ENCODE results near the gene SNX9.

The SNX9 gene

GRCh38 chr6:157981395-157982101 is 158.5 kb downstream of the SNX9 start, which contains the start of gene SYNJ2:
Gene SYNJ2, plus strand, starts transcription at chr6:157981863. Its CDS starts 99 bp downstream, at chr6:157981962.
- peaks cover 0 to 4% of the 10 kb centered on the region in 2 donors for H3K9me3 ChIP-seq (replicated peaks in 1 of 2; ENCODE audit: control insufficient read depth in 2 of 2, insufficient read depth in 1 of 2, low read depth in 1 of 2, low read length in 2 of 2)
- no peak within 1 kb of the TSS for H3K14ac ChIP-seq (ENCODE audit: low read length)
- peak within 1 kb of the TSS; percentile 82 for H3K9ac ChIP-seq (ENCODE audit: low read depth, low read length, poor library complexity)
- peak within 1 kb of the TSS; percentile 97 for H2AFZ ChIP-seq (ENCODE audit: low read length)
- H2AK5ac ChIP-seq (ENCODE audit: low read depth, low read length), result no peak within 1 kb of the TSS
- H2BK12ac ChIP-seq (ENCODE audit: low read length), result no peak within 1 kb of the TSS
- no peak within 1 kb of the TSS for H3K27ac ChIP-seq (replicated peaks; ENCODE audit: low read length)
- peak within 1 kb of the TSS; percentile 65 to 85 for H3K4me3 ChIP-seq (ENCODE audit: low read length in 2 of 2)
- peaks cover 0 to 6% (median 6%) of the 10 kb centered on the region in 3 experiments for H3K27me3 ChIP-seq (ENCODE audit: control insufficient read depth in 3 of 3, insufficient read depth in 3 of 3, low read depth in 1 of 3, low read length in 3 of 3)
- peak within 1 kb of the TSS; percentile 92 for H2BK5ac ChIP-seq (ENCODE audit: low read length)
- peak within 1 kb of the TSS; percentile 87 for H3K4me2 ChIP-seq (ENCODE audit: insufficient read depth, low read length, poor library complexity, severe bottlenecking)
- no peaks in the 10 kb centered on the region for H3K36me3 ChIP-seq (replicated peaks in 1 of 2; ENCODE audit: control insufficient read depth in 2 of 2, insufficient read depth in 2 of 2, low read length in 2 of 2)
- H3K18ac ChIP-seq (ENCODE audit: low read length), result peak within 1 kb of the TSS; percentile 98
- H3K4ac ChIP-seq (ENCODE audit: low read length), result no peak within 1 kb of the TSS
- no CpG with 5 or more reads among the region's 86 CpGs for whole genome bisulfite sequencing, 2 donors (ENCODE audit: extremely low coverage in 2 of 2, insufficient read length in 2 of 2, insufficient replicate concordance in 1 of 2)
- H4K91ac ChIP-seq (ENCODE audit: low read depth, low read length, poor library complexity), result no peak within 1 kb of the TSS
- peak; percentile 70 for DNase-seq (ENCODE audit: low spot score)
- peak within 1 kb of the TSS; percentile 85 for H2BK120ac ChIP-seq (ENCODE audit: low read depth, low read length)
- H4K8ac ChIP-seq (ENCODE audit: low read depth, low read length), result peak within 1 kb of the TSS; percentile 72
- H3K4me1 ChIP-seq (ENCODE audit: control insufficient read depth in 2 of 2, insufficient read depth in 1 of 2, low read depth in 1 of 2, low read length in 2 of 2), result peaks cover 4 to 12% of the 10 kb centered on the region in 2 donors
- peak within 1 kb of the TSS; percentile 9 for H3K23ac ChIP-seq (ENCODE audit: low read depth, low read length, poor library complexity)
- no peaks in the 10 kb centered on the region for H3K79me1 ChIP-seq (ENCODE audit: low read depth, low read length)
- H2BK15ac ChIP-seq (ENCODE audit: low read length), result peak within 1 kb of the TSS; percentile 70

GRCh38 chr6:157982102-157982562 is 159.1 kb downstream of the SNX9 start:
- Histone ChIP-seq H2BK120ac (ENCODE audit: low read depth, low read length) (peak overlapping the region; percentile 85), H3K79me1 (ENCODE audit: low read depth, low read length) (no peaks in the 10 kb centered on the region), H3K14ac (ENCODE audit: low read length) (no peak overlapping the region), H2AK5ac (ENCODE audit: low read depth, low read length) (no peak overlapping the region), H3K4ac (ENCODE audit: low read length) (no peak overlapping the region), H3K18ac (ENCODE audit: low read length) (peak overlapping the region; percentile 98), H3K23ac (ENCODE audit: low read depth, low read length, poor library complexity) (peak overlapping the region; percentile 9), H2BK15ac (ENCODE audit: low read length) (peak overlapping the region; percentile 41), H3K27me3 (ENCODE audit: control insufficient read depth in 3 of 3, insufficient read depth in 3 of 3, low read depth in 1 of 3, low read length in 3 of 3) (peaks cover 0 to 6% (median 3%) of the 10 kb centered on the region in 3 experiments), H3K4me1 (ENCODE audit: control insufficient read depth in 2 of 2, insufficient read depth in 1 of 2, low read depth in 1 of 2, low read length in 2 of 2) (peaks cover 4 to 12% of the 10 kb centered on the region in 2 donors), H3K27ac (replicated peaks; ENCODE audit: low read length) (no peak overlapping the region), H3K4me2 (ENCODE audit: insufficient read depth, low read length, poor library complexity, severe bottlenecking) (peak overlapping the region; percentile 87), H4K91ac (ENCODE audit: low read depth, low read length, poor library complexity) (no peak overlapping the region), H3K36me3 (replicated peaks in 1 of 2; ENCODE audit: control insufficient read depth in 2 of 2, insufficient read depth in 2 of 2, low read length in 2 of 2) (no peaks in the 10 kb centered on the region), H3K4me3 (ENCODE audit: low read length in 2 of 2) (peak overlapping the region; percentile 65 to 85), H2AFZ (ENCODE audit: low read length) (peak overlapping the region; percentile 97), H4K8ac (ENCODE audit: low read depth, low read length) (peak overlapping the region; percentile 72), H3K9me3 (replicated peaks in 1 of 2; ENCODE audit: control insufficient read depth in 2 of 2, insufficient read depth in 1 of 2, low read depth in 1 of 2, low read length in 2 of 2) (peaks cover 0 to 4% of the 10 kb centered on the region in 2 donors), H2BK5ac (ENCODE audit: low read length) (peak overlapping the region; percentile 92), H3K9ac (ENCODE audit: low read depth, low read length, poor library complexity) (peak overlapping the region; percentile 82), H2BK12ac (ENCODE audit: low read length) (no peak overlapping the region)
- peak; percentile 27 for DNase-seq (ENCODE audit: low spot score)
- no CpG with 5 or more reads among the region's 36 CpGs for WGBS, 2 donors (ENCODE audit: extremely low coverage in 2 of 2, insufficient read length in 2 of 2, insufficient replicate concordance in 1 of 2)

- H2BK12ac ChIP-seq (ENCODE audit: low read length), result no peak overlapping the region
- H2BK5ac ChIP-seq (ENCODE audit: low read length), result no peak overlapping the region
- peaks cover 4 to 12% of the 10 kb centered on the region in 2 donors for H3K4me1 ChIP-seq (ENCODE audit: control insufficient read depth in 2 of 2, insufficient read depth in 1 of 2, low read depth in 1 of 2, low read length in 2 of 2)
- H3K27me3 ChIP-seq (ENCODE audit: control insufficient read depth in 3 of 3, insufficient read depth in 3 of 3, low read depth in 1 of 3, low read length in 3 of 3), result peaks cover 0 to 6% (median 3%) of the 10 kb centered on the region in 3 experiments
- H3K14ac ChIP-seq (ENCODE audit: low read length), result no peak overlapping the region
- H2AK5ac ChIP-seq (ENCODE audit: low read depth, low read length), result no peak overlapping the region
- H3K36me3 ChIP-seq (replicated peaks in 1 of 2; ENCODE audit: control insufficient read depth in 2 of 2, insufficient read depth in 2 of 2, low read length in 2 of 2), result no peaks in the 10 kb centered on the region
- peaks cover 0 to 4% of the 10 kb centered on the region in 2 donors for H3K9me3 ChIP-seq (replicated peaks in 1 of 2; ENCODE audit: control insufficient read depth in 2 of 2, insufficient read depth in 1 of 2, low read depth in 1 of 2, low read length in 2 of 2)
- H3K27ac ChIP-seq (replicated peaks; ENCODE audit: low read length), result no peak overlapping the region
- no peak for DNase-seq (ENCODE audit: low spot score)
- H4K91ac ChIP-seq (ENCODE audit: low read depth, low read length, poor library complexity), result no peak overlapping the region
- H4K8ac ChIP-seq (ENCODE audit: low read depth, low read length), result no peak overlapping the region
- H3K9ac ChIP-seq (ENCODE audit: low read depth, low read length, poor library complexity), result no peak overlapping the region
- peak overlapping the region; percentile 97 for H2AFZ ChIP-seq (ENCODE audit: low read length)
- no peak overlapping the region for H3K4ac ChIP-seq (ENCODE audit: low read length)
- H3K4me2 ChIP-seq (ENCODE audit: insufficient read depth, low read length, poor library complexity, severe bottlenecking), result peak overlapping the region; percentile 87
- H3K79me1 ChIP-seq (ENCODE audit: low read depth, low read length), result no peaks in the 10 kb centered on the region
- H3K23ac ChIP-seq (ENCODE audit: low read depth, low read length, poor library complexity), result peak overlapping the region; percentile 9
- WGBS, 2 donors (ENCODE audit: extremely low coverage in 2 of 2, insufficient read length in 2 of 2, insufficient replicate concordance in 1 of 2), result no CpG with 5 or more reads among the region's 17 CpGs
- H3K18ac ChIP-seq (ENCODE audit: low read length), result no peak overlapping the region
- H3K4me3 ChIP-seq (ENCODE audit: low read length in 2 of 2), result peak overlapping the region; percentile 65 to 85
- peak overlapping the region; percentile 85 for H2BK120ac ChIP-seq (ENCODE audit: low read depth, low read length)
- no peak overlapping the region for H2BK15ac ChIP-seq (ENCODE audit: low read length)
Observed at GRCh38 chr6:157982563-157983405, 159.7 kb downstream of the SNX9 start.

All from neuronal stem cell (in vitro differentiated cells).